ENCODE data around the gene PRUNE1.

- no peak for TF ChIP-seq CTCF (IDR thresholded peaks at IDR 0.05)
- no peak for TF ChIP-seq POLR2A (IDR thresholded peaks at IDR 0.05)
- no peak for TF ChIP-seq POLR2AphosphoS5 (IDR thresholded peaks at IDR 0.05)
Observed at GRCh38 chr1:150997949-150998348, 10.3 kb upstream of the PRUNE1 start.
